HepG2 (cell line): ENCODE measurements around the gene MLST8. TPM values are rescaled to one million over a fixed set of nuclear protein-coding genes. Genes with fewer than 3 reads are reported as not detected.

Experiments
- ARID2 ChIP-seq: sonication (generic); formaldehyde crosslinking; IDR thresholded peaks from 2 replicates; pipeline ENCODE4 v1.8.1; 2022; ENCODE audit warnings: mild to moderate bottlenecking, missing genetic modification reagents, borderline replicate concordance
- ARNT2 ChIP-seq: sonication (generic); formaldehyde crosslinking; IDR thresholded peaks from 2 replicates; pipeline ENCODE4 v1.8.0; 2022; ENCODE audit warnings: mild to moderate bottlenecking, low read depth, missing genetic modification reagents, moderate library complexity
- ATF7-NPFF ChIP-seq: sonication (generic); formaldehyde crosslinking; IDR thresholded peaks from 2 replicates; pipeline ENCODE4 v1.8.1; 2023; ENCODE audit warnings: mild to moderate bottlenecking, low read depth, missing genetic modification reagents, moderate library complexity
- GZF1 ChIP-seq: sonication (generic); formaldehyde crosslinking; IDR thresholded peaks from 2 replicates; pipeline ENCODE4 v1.5.1; 2020; ENCODE audit warnings: mild to moderate bottlenecking, missing genetic modification reagents
- MIXL1 ChIP-seq: IDR thresholded peaks from 2 replicates; pipeline ENCODE4 v1.6.1; 2016
- SALL1 ChIP-seq: sonication (generic); formaldehyde crosslinking; IDR thresholded peaks from 2 replicates; pipeline ENCODE4 v1.8.0; 2022; ENCODE audit warnings: mild to moderate bottlenecking, missing genetic modification reagents
- SMARCE1 ChIP-seq: fragments of 450-650 bp; IDR thresholded peaks from 2 replicates; pipeline ENCODE4 v1.6.1; 2017; ENCODE audit warnings: borderline replicate concordance
- ZFP91 ChIP-seq: sonication (generic); formaldehyde crosslinking; IDR thresholded peaks from 2 replicates; pipeline ENCODE4 v1.9.0; 2022; ENCODE audit warnings: missing genetic modification reagents, mild to moderate bottlenecking, borderline replicate concordance
- ZHX1 ChIP-seq: sonication (generic); formaldehyde crosslinking; IDR thresholded peaks from 2 replicates; pipeline ENCODE4 v1.8.1; 2022; ENCODE audit warnings: low read depth, mild to moderate bottlenecking, missing genetic modification reagents
- ZNF251 ChIP-seq: sonication (generic); formaldehyde crosslinking; IDR thresholded peaks from 2 replicates; pipeline ENCODE4 v1.9.0; 2021; ENCODE audit warnings: mild to moderate bottlenecking, missing genetic modification reagents
- ZNF501 ChIP-seq: sonication (generic); formaldehyde crosslinking; IDR thresholded peaks from 2 replicates; pipeline ENCODE4 v1.5.1; 2020; ENCODE audit warnings: mild to moderate bottlenecking, moderate library complexity, missing genetic modification reagents
- ZNF710 ChIP-seq: sonication (generic); formaldehyde crosslinking; IDR thresholded peaks from 2 replicates; pipeline ENCODE4 v1.5.0; 2020; ENCODE audit warnings: mild to moderate bottlenecking, missing genetic modification reagents, borderline replicate concordance
- ZNF780A ChIP-seq: sonication (generic); formaldehyde crosslinking; IDR thresholded peaks from 2 replicates; pipeline ENCODE4 v1.8.0; 2022; ENCODE audit warnings: mild to moderate bottlenecking, missing genetic modification reagents, moderate library complexity
- polyA plus RNA-seq, 8 experiments: library from polyadenylated mRNA; depleted of rRNA in 3 of 8; stranded (reverse) in 7 of 8; unstranded in 1 of 8; fragments of >200 nt; fragmentation: Illumina TruSeq in 4 of 8; extraction: Trizol in 4 of 8; gene quantifications; 2 replicates each; pipeline versions ENCODE4 v1.2.1 to v1.2.3, GENCODE V29; 2011 to 2016; ENCODE audit warnings: low read depth in 4 of 8, missing spikeins in 1 of 8, mixed read lengths in 1 of 8; ENCODE audit not compliant: insufficient read depth in 1 of 8
- total RNA-seq, 5 experiments: library from RNA; depleted of rRNA; stranded (reverse); fragments of >200 nt; fragmentation: Illumina TruSeq; extraction: Trizol; gene quantifications; 2 replicates each; pipeline ENCODE4 v1.2.3, GENCODE V29; 2016; ENCODE audit warnings: low read depth in 1 of 5
- TF ChIP-seq, protein P1 (sequence below): sonication (generic); formaldehyde crosslinking; IDR thresholded peaks from 2 replicates; pipeline ENCODE4 v1.4.0; 2020; ENCODE audit warnings: missing genetic modification reagents

MLST8 gene
- total and polyA plus RNA-seq, 2 of the 13 experiments (the other 11 are each of a cell fraction or from before 2014, with no cell fraction given), result 30.8 to 72.7 TPM

DNA sequence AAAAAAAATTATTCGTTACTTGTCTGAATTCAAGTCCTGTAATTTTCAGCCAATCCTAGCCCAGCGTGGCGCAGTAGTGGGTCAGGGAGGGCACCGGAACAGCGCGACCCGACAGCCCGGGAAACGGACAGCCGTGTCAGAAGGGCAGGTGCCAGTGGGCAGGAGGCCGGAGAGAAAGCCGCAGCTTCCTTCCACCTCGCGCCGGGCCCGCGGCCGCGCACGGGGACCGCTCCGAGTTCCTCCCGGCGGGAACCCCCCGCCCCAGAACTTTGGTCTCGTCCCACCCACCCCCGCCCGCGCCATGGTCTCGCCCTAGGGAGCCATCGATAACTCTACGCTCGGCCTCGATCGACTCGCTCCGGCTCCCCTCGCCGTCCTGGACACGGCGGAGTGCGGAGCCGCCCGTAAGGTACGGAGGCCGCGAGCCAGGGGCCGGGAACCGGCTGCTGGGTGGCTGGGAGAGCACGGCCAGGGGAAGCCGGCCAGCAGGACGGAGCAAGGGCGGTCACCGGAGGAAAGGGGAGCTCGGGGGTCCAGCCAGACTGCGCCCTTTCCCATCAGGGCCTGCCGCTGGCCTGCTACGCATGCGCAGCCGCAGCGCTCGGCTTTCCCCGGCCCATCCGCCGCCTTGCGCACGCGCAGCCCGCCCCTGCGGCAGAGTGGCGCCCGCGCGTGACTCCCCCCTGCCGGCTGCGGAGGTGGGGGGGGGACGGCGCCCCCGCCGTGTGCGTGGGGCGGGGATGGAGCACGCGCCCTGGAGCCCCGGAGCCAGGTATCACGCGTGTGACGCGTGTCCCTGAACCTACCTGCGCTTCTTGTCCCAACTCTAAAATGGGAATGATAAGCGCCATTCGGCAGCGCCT, at the start of gene MLST8 (continued):
- TF ChIP-seq ARNT2 (CRISPR knock-in tag), result peak; percentile 52
- peak; percentile 63; the same call in 1 of the 2 replicates for TF ChIP-seq ZHX1 (CRISPR knock-in tag)
- no peak for TF ChIP-seq ZNF251 (CRISPR knock-in tag)
- peak; percentile 61; the same call in 1 of the 2 replicates for TF ChIP-seq ZFP91
- TF ChIP-seq SMARCE1, result no peak
- peak; percentile 84 for TF ChIP-seq SALL1
- no peak for TF ChIP-seq ARID2
- no peak for TF ChIP-seq ZNF780A (CRISPR knock-in tag)
- TF ChIP-seq MIXL1 (CRISPR knock-in tag), result 0 out of 2 replicates have a peak, but pooled peaks have one; percentile 30
- TF ChIP-seq ZNF501 (CRISPR knock-in tag), result peak; percentile 68
- TF ChIP-seq ATF7-NPFF (CRISPR knock-in tag), result 0 out of 2 replicates have a peak, but pooled peaks have one; percentile 65
- TF ChIP-seq GZF1, result no peak
- TF ChIP-seq ZNF710 (CRISPR knock-in tag), result peak; percentile 68; the same call in 1 of the 2 replicates
- TF ChIP-seq, protein P1, sequence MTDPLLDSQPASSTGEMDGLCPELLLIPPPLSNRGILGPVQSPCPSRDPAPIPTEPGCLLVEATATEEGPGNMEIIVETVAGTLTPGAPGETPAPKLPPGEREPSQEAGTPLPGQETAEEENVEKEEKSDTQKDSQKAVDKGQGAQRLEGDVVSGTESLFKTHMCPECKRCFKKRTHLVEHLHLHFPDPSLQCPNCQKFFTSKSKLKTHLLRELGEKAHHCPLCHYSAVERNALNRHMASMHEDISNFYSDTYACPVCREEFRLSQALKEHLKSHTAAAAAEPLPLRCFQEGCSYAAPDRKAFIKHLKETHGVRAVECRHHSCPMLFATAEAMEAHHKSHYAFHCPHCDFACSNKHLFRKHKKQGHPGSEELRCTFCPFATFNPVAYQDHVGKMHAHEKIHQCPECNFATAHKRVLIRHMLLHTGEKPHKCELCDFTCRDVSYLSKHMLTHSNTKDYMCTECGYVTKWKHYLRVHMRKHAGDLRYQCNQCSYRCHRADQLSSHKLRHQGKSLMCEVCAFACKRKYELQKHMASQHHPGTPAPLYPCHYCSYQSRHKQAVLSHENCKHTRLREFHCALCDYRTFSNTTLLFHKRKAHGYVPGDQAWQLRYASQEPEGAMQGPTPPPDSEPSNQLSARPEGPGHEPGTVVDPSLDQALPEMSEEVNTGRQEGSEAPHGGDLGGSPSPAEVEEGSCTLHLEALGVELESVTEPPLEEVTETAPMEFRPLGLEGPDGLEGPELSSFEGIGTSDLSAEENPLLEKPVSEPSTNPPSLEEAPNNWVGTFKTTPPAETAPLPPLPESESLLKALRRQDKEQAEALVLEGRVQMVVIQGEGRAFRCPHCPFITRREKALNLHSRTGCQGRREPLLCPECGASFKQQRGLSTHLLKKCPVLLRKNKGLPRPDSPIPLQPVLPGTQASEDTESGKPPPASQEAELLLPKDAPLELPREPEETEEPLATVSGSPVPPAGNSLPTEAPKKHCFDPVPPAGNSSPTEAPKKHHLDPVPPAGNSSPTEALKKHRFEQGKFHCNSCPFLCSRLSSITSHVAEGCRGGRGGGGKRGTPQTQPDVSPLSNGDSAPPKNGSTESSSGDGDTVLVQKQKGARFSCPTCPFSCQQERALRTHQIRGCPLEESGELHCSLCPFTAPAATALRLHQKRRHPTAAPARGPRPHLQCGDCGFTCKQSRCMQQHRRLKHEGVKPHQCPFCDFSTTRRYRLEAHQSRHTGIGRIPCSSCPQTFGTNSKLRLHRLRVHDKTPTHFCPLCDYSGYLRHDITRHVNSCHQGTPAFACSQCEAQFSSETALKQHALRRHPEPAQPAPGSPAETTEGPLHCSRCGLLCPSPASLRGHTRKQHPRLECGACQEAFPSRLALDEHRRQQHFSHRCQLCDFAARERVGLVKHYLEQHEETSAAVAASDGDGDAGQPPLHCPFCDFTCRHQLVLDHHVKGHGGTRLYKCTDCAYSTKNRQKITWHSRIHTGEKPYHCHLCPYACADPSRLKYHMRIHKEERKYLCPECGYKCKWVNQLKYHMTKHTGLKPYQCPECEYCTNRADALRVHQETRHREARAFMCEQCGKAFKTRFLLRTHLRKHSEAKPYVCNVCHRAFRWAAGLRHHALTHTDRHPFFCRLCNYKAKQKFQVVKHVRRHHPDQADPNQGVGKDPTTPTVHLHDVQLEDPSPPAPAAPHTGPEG, result peak; percentile 75; the same call in 1 of the 2 replicates
